Activated CD8-positive, alpha-beta T cell treated with anti-CD3 and anti-CD28 coated beads for 36 hours (primary cell): ENCODE data around the gene SYMPK. TPM values are rescaled to one million over a fixed set of nuclear protein-coding genes. Genes with fewer than 3 reads are reported as not detected.
"Not testable (repeated sequence)": the region's sequence is repeated elsewhere in the genome, so short reads cannot be mapped to it uniquely, and the experiment has no call there.

Experiments used
- ATAC-seq: fragments of 200-7000 bp; cut with Tn5 transposase; one replicate; pipeline ENCODE4 v1.10.0; 2021; ENCODE audit warnings: mild to moderate bottlenecking, moderate library complexity
- CTCF ChIA-PET: fragments of 350-600 bp; sonication (Branson Sonifier 250); formaldehyde crosslinking; loops from one replicate; lab custom pipeline; 2021; ENCODE audit warnings: antibody characterized with exemption; lab: Charles Lee
- POLR2A ChIA-PET: fragments of 350-600 bp; sonication (Branson Sonifier 250); formaldehyde crosslinking; loops from one replicate; lab custom pipeline; 2021; ENCODE audit warnings: antibody characterized with exemption; lab: Charles Lee
- DNase-seq: peaks from one replicate; pipeline ENCODE4 v3.0.0-alpha.2; 2020
- H3K27ac Mint-ChIP-seq: one replicate; pipeline ENCODE4 v1.8.0; 2021; ENCODE audit warnings: mild to moderate bottlenecking, mixed read lengths
- H3K27me3 Mint-ChIP-seq: one replicate; pipeline ENCODE4 v1.8.0; 2021; ENCODE audit warnings: mixed read lengths
- H3K36me3 Mint-ChIP-seq: one replicate; pipeline ENCODE4 v1.8.0; 2021; ENCODE audit warnings: low read depth, mixed read lengths
- H3K4me1 Mint-ChIP-seq: one replicate; pipeline ENCODE4 v1.8.0; 2021; ENCODE audit warnings: low read depth, mixed read lengths
- H3K4me3 Mint-ChIP-seq: one replicate; pipeline ENCODE4 v1.8.0; 2021; ENCODE audit warnings: mild to moderate bottlenecking, moderate library complexity, mixed read lengths
- H3K9me3 Mint-ChIP-seq: one replicate; pipeline ENCODE4 v1.8.0; 2021; ENCODE audit warnings: mixed read lengths
- CTCF ChIP-seq: fragments of 200-600 bp; IDR thresholded peaks from one replicate; pipeline ENCODE4 v1.8.0; 2022; ENCODE audit warnings: antibody characterized with exemption, mild to moderate bottlenecking
- intact Hi-C: fragments of 100-400 bp; cut with micrococcal nuclease; formaldehyde crosslinking; loops from one replicate; pipeline ENCODE4 v1.10.0; 2022
- total RNA-seq, 2 experiments: library from RNA; stranded (reverse); gene quantifications; one replicate each; pipeline ENCODE4 v1.2.3, GENCODE V29; 2021

Gene SYMPK
- total RNA-seq, 2 experiments from 2014 or later, result 96.8 to 114 TPM

- Mint-ChIP-seq H3K4me1 (peaks cover under 1% of the 10 kb centered on the region), H3K36me3 (no peaks in the 10 kb centered on the region), H3K27me3 (peaks cover 1% of the 10 kb centered on the region), H3K27ac (no peak overlapping the region), H3K4me3 (no peak overlapping the region), H3K9me3 (no peaks in the 10 kb centered on the region)
- CTCF ChIA-PET, result interaction anchor here (0.9 to 2.3 kb wide), 3 partner anchors 9 to 35 kb away, joined by 3 to 17 read pairs (median 5); partner anchors contain the start of gene SIX5
- no peak for TF ChIP-seq CTCF
- no peak for DNase-seq
- POLR2A ChIA-PET, result interaction anchor here (0.8 kb wide), 1 partner anchor 24 kb away, joined by 3 read pairs; no protein-coding TSS in a partner anchor
- intact Hi-C loops, result no loop called here
- ATAC-seq, result no peak
Measured at GRCh38 chr19:45804140-45804958, 58.6 kb downstream of the SYMPK start.

- Mint-ChIP-seq H3K27me3 (peaks cover 12% of the 10 kb centered on the region), H3K27ac (no peak overlapping the region), H3K36me3 (no peaks in the 10 kb centered on the region), H3K4me1 (peaks cover 6% of the 10 kb centered on the region), H3K9me3 (no peaks in the 10 kb centered on the region), H3K4me3 (no peak overlapping the region)
- no peak for TF ChIP-seq CTCF
- intact Hi-C loops, result no loop called here
- ATAC-seq (no peak), DNase-seq (no peak)
- ChIA-PET CTCF (interaction anchor here (1.0 to 5.1 kb wide), 3 partner anchors 9 to 29 kb away, joined by 3 to 124 read pairs (median 37); partner anchors contain the start of genes DMWD and SIX5), POLR2A (interaction anchor here (1.8 to 4.7 kb wide), 2 partner anchors 11 to 33 kb away, joined by 4 to 27 read pairs; partner anchors contain the start of gene SIX5)
Measured at GRCh38 chr19:45801603-45802175, 61.3 kb downstream of the SYMPK start.

GRCh38 chr19:45800070-45800553, 62.8 kb downstream of the SYMPK start:
- H3K4me1 Mint-ChIP-seq, result peaks cover 6% of the 10 kb centered on the region
- DNase-seq, result no peak
- no peak overlapping the region for H3K27ac Mint-ChIP-seq
- ATAC-seq, result no peak
- peaks cover 23% of the 10 kb centered on the region for H3K27me3 Mint-ChIP-seq
- H3K36me3 Mint-ChIP-seq, result no peaks in the 10 kb centered on the region
- no peak overlapping the region for H3K4me3 Mint-ChIP-seq
- H3K9me3 Mint-ChIP-seq, result no peaks in the 10 kb centered on the region
- CTCF ChIA-PET, result interaction anchor here (1.1 to 5.1 kb wide), 16 partner anchors 9 to 120 kb away, joined by 3 to 124 read pairs (median 6); partner anchors contain the start of genes DMPK, FOXA3 and SIX5
- intact Hi-C loops, result no loop called here
- POLR2A ChIA-PET, result interaction anchor here (0.6 to 4.7 kb wide), 6 partner anchors 13 to 72 kb away, joined by 3 to 27 read pairs (median 4); partner anchors contain the start of gene SIX5
- TF ChIP-seq CTCF, result no peak

- not testable (repeated sequence) for H3K9me3 Mint-ChIP-seq, DNase-seq, ATAC-seq, H3K4me1 Mint-ChIP-seq, H3K4me3 Mint-ChIP-seq, H3K27ac Mint-ChIP-seq, H3K36me3 Mint-ChIP-seq
- H3K27me3 Mint-ChIP-seq, result peaks cover 29% of the 10 kb centered on the region
- ChIA-PET POLR2A (interaction anchor here (0.6 to 4.7 kb wide), 7 partner anchors 15 to 722 kb away, joined by 3 to 27 read pairs (median 3); partner anchors contain the start of gene SIX5), CTCF (interaction anchor here (0.6 to 5.1 kb wide), 30 partner anchors 8 to 229 kb away, joined by 3 to 124 read pairs (median 4); partner anchors contain the start of genes DMPK, FOXA3, QPCTL and RSPH6A)
- intact Hi-C loops, result loop anchor here (2.0 kb wide), 1 partner anchor 29 kb away; no protein-coding TSS in a partner anchor
Measured at GRCh38 chr19:45799541-45799940, 63.4 kb downstream of the SYMPK start.

- CTCF ChIA-PET, result interaction anchor here (0.6 to 5.1 kb wide), 31 partner anchors 8 to 1335 kb away, joined by 3 to 124 read pairs (median 4); partner anchors contain the start of genes DMPK, FOXA3, QPCTL and RSPH6A
- Mint-ChIP-seq H3K36me3 (no peaks in the 10 kb centered on the region), H3K4me3 (no peak overlapping the region), H3K27ac (no peak overlapping the region), H3K4me1 (peaks cover 6% of the 10 kb centered on the region), H3K27me3 (peaks cover 30% of the 10 kb centered on the region), H3K9me3 (no peaks in the 10 kb centered on the region)
- intact Hi-C loops, result loop anchor here (2.0 kb wide), 1 partner anchor 28 kb away; no protein-coding TSS in a partner anchor
- DNase-seq (peak; percentile 69), ATAC-seq (peak; percentile 91)
- POLR2A ChIA-PET, result interaction anchor here (0.7 to 4.7 kb wide), 7 partner anchors 15 to 1123 kb away, joined by 3 to 27 read pairs (median 3); partner anchors contain the start of gene SIX5
- peak; percentile 89 for TF ChIP-seq CTCF
Measured at GRCh38 chr19:45798995-45799517, 63.9 kb downstream of the SYMPK start.
